Keratinocyte (primary cell): ENCODE results near the gene CLSTN2. TPM values are rescaled to one million over a fixed set of nuclear protein-coding genes. Genes with fewer than 3 reads are reported as not detected.

Source experiments
- DNase-seq: peaks from one replicate; pipeline ENCODE4 v3.0.0-alpha.2; 2011; ENCODE audit warnings: low read depth, missing footprints, low spot score
- FAIRE-seq: peaks from 2 replicates; lab custom pipeline; 2011; peaks lifted over from hg19 to GRCh38; lab: Jason Lieb, UNC
- H2AFZ ChIP-seq: 2 replicates; pipeline ENCODE4 v1.6.0; 2012; ENCODE audit warnings: low read length, control low read depth, inconsistent platforms; ENCODE audit not compliant: control insufficient read depth
- H3K27ac ChIP-seq: 2 replicates; pipeline ENCODE4 v1.5.1; 2011; ENCODE audit warnings: low read length; ENCODE audit not compliant: control insufficient read depth, insufficient read depth
- H3K27me3 ChIP-seq: 3 replicates; pipeline ENCODE4 v1.6.0; 2011; ENCODE audit warnings: low read length; ENCODE audit not compliant: control insufficient read depth, insufficient read depth; ENCODE audit errors: extremely low read depth
- H3K36me3 ChIP-seq, 2 experiments: 2 replicates in 1 of 2; 3 replicates in 1 of 2; pipeline ENCODE4 v1.5.1; 2011; ENCODE audit warnings: low read length in 2 of 2, mild to moderate bottlenecking in 1 of 2; ENCODE audit not compliant: control insufficient read depth in 2 of 2, insufficient read depth in 2 of 2; ENCODE audit errors: extremely low read depth in 1 of 2
- H3K4me1 ChIP-seq: 3 replicates; pipeline ENCODE4 v1.5.1; 2011; ENCODE audit warnings: low read length; ENCODE audit not compliant: control insufficient read depth, insufficient read depth; ENCODE audit errors: extremely low read depth
- H3K4me2 ChIP-seq: 3 replicates; pipeline ENCODE4 v1.6.0; 2011; ENCODE audit warnings: low read depth, low read length; ENCODE audit not compliant: control insufficient read depth, insufficient read depth; ENCODE audit errors: extremely low read depth
- H3K4me3 ChIP-seq, 3 experiments: fragments of 200-600 bp in 1 of 3; sonication (generic) in 1 of 3; 2 replicates in 2 of 3; 3 replicates in 1 of 3; pipeline ENCODE4 v1.5.1; 2011 to 2016; ENCODE audit warnings: low read length in 3 of 3, mild to moderate bottlenecking in 3 of 3, control low read depth in 2 of 3, inconsistent platforms in 1 of 3, low read depth in 1 of 3, mixed read lengths in 1 of 3, mixed run types in 1 of 3, moderate library complexity in 1 of 3; ENCODE audit not compliant: control insufficient read depth in 2 of 3, insufficient read depth in 2 of 3; ENCODE audit errors: extremely low read depth in 1 of 3
- H3K79me2 ChIP-seq: 2 replicates; pipeline ENCODE4 v1.6.0; 2012; ENCODE audit warnings: low read length; ENCODE audit not compliant: control insufficient read depth, insufficient read depth
- H3K9ac ChIP-seq: 3 replicates; pipeline ENCODE4 v1.6.0; 2011; ENCODE audit warnings: low read length; ENCODE audit not compliant: control insufficient read depth, insufficient read depth; ENCODE audit errors: extremely low read depth
- H3K9me1 ChIP-seq: 3 replicates; pipeline ENCODE4 v1.6.0; 2011; ENCODE audit warnings: low read length; ENCODE audit not compliant: control insufficient read depth, insufficient read depth; ENCODE audit errors: extremely low read depth
- H3K9me3 ChIP-seq: 2 replicates; pipeline ENCODE4 v1.5.1; 2012; ENCODE audit warnings: low read depth, low read length; ENCODE audit not compliant: control insufficient read depth
- H4K20me1 ChIP-seq: 3 replicates; pipeline ENCODE4 v1.6.0; 2011; ENCODE audit warnings: low read length; ENCODE audit not compliant: control insufficient read depth, insufficient read depth; ENCODE audit errors: extremely low read depth
- EZH2 ChIP-seq: IDR thresholded peaks from one replicate; pipeline ENCODE4 v1.6.1; 2012; ENCODE audit warnings: inconsistent platforms, mild to moderate bottlenecking, low read length, moderate library complexity
- dilution Hi-C: fragments of 300-500 bp; cut with MboI; formaldehyde crosslinking; loops from one replicate; pipeline ENCODE4 v1.7.0; 2020; ENCODE audit warnings: low sequenced_read_pairs; ENCODE audit not compliant: extremely low pct_ligation_motif_present
- polyA plus RNA-seq, 5 experiments: library from polyadenylated mRNA; depleted of rRNA in 3 of 5; stranded (reverse) in 3 of 5; stranded (forward) in 1 of 5; unstranded in 1 of 5; fragments of >200 nt; gene quantifications; 1 replicate in 1 of 5; 2 replicates in 3 of 5; 3 replicates in 1 of 5; pipeline versions ENCODE4 v1.2.1 to v1.2.3, GENCODE V29; 2011 to 2012; ENCODE audit warnings: missing spikeins in 2 of 5, low read depth in 1 of 5, low replicate concordance in 1 of 5
- TF ChIP-seq, protein P1 (sequence below), 3 experiments: IDR thresholded peaks in 1 of 3; conservative IDR thresholded peaks in 1 of 3; optimal IDR thresholded peaks in 1 of 3; 2 replicates in 2 of 3; 3 replicates in 1 of 3; pipeline versions ENCODE3 to v1.5.1; 2011; ENCODE audit warnings: low read length in 3 of 3, mild to moderate bottlenecking in 3 of 3, moderate library complexity in 2 of 3, control low read depth in 1 of 3, inconsistent platforms in 1 of 3; ENCODE audit not compliant: insufficient read depth in 2 of 3; ENCODE audit errors: extremely low read depth in 1 of 3

The CLSTN2 gene
- polyA plus RNA-seq, 1 donor (not counting 4 experiments of a cell fraction or from before 2014, with no cell fraction given), result 0.09 TPM

GRCh38 chr3:140585828-140586227, 650.8 kb downstream of the CLSTN2 start:
- dilution Hi-C loops, result no loop called here
- no peak overlapping the region for H2AFZ ChIP-seq
- no peaks in the 10 kb centered on the region for H3K9me3 ChIP-seq
- no peak overlapping the region for H3K4me3 ChIP-seq
- H3K4me1 ChIP-seq, result no peaks in the 10 kb centered on the region
- no peak for TF ChIP-seq EZH2
- TF ChIP-seq, protein P1, sequence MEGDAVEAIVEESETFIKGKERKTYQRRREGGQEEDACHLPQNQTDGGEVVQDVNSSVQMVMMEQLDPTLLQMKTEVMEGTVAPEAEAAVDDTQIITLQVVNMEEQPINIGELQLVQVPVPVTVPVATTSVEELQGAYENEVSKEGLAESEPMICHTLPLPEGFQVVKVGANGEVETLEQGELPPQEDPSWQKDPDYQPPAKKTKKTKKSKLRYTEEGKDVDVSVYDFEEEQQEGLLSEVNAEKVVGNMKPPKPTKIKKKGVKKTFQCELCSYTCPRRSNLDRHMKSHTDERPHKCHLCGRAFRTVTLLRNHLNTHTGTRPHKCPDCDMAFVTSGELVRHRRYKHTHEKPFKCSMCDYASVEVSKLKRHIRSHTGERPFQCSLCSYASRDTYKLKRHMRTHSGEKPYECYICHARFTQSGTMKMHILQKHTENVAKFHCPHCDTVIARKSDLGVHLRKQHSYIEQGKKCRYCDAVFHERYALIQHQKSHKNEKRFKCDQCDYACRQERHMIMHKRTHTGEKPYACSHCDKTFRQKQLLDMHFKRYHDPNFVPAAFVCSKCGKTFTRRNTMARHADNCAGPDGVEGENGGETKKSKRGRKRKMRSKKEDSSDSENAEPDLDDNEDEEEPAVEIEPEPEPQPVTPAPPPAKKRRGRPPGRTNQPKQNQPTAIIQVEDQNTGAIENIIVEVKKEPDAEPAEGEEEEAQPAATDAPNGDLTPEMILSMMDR (optimal IDR thresholded peaks at IDR 0.05 in 1 of 3, IDR thresholded peaks at IDR 0.05 in 1 of 3, conservative IDR thresholded peaks at IDR 0.05 in 1 of 3; ENCODE audit: extremely low read depth in 1 of 3, insufficient read depth in 2 of 3, low read length in 3 of 3), result no peak
- no peaks in the 10 kb centered on the region for H3K36me3 ChIP-seq
- no peak overlapping the region for H3K9ac ChIP-seq
- H3K27me3 ChIP-seq, result no peaks in the 10 kb centered on the region
- FAIRE-seq, result no peak
- no peak overlapping the region for H3K4me2 ChIP-seq
- H3K79me2 ChIP-seq, result no peaks in the 10 kb centered on the region
- no peaks in the 10 kb centered on the region for H3K9me1 ChIP-seq
- H3K27ac ChIP-seq, result no peak overlapping the region
- no peaks in the 10 kb centered on the region for H4K20me1 ChIP-seq
- DNase-seq, result no peak

DNA sequence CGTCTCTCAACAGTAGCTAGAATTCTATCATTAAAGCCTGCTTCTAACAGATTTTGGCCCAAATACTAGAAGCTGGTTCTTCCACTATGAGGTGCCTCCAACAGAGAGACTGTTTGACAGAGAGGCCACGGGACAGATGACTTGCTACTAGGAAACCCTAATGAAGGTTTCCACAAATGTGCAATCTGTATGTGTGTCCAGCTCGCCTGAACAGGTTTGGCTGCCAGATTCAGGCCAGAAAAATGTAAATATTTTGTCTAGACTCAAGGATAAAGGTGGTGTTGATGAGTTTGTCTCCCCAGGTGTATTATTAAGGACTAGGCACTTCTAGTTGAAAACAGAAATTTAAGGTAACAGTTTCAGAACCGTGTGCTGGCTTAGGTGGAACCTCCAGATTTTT, 651.3 kb downstream of the CLSTN2 start:
- H3K79me2 ChIP-seq, result no peaks in the 10 kb centered on the region

More for the DNA sequence above, 651.3 kb downstream of the CLSTN2 start:
- no peaks in the 10 kb centered on the region for H3K9me1 ChIP-seq
- TF ChIP-seq EZH2, result no peak
- TF ChIP-seq, protein P1 (optimal IDR thresholded peaks at IDR 0.05 in 1 of 3, IDR thresholded peaks at IDR 0.05 in 1 of 3, conservative IDR thresholded peaks at IDR 0.05 in 1 of 3; ENCODE audit: extremely low read depth in 1 of 3, insufficient read depth in 2 of 3, low read length in 3 of 3), result no peak
- no peak overlapping the region for H3K9ac ChIP-seq
- H3K4me1 ChIP-seq, result no peaks in the 10 kb centered on the region
- no peak for FAIRE-seq
- H3K9me3 ChIP-seq, result no peaks in the 10 kb centered on the region
- no peaks in the 10 kb centered on the region for H3K36me3 ChIP-seq
- dilution Hi-C loops, result no loop called here
- no peaks in the 10 kb centered on the region for H4K20me1 ChIP-seq
- no peak overlapping the region for H3K4me2 ChIP-seq
- no peak overlapping the region for H3K27ac ChIP-seq
- H2AFZ ChIP-seq, result no peak overlapping the region
- H3K27me3 ChIP-seq, result no peaks in the 10 kb centered on the region
- no peak for DNase-seq
- H3K4me3 ChIP-seq, result no peak overlapping the region
